Activated CD4-positive, alpha-beta T cell treated with anti-CD3 and anti-CD28 coated beads, Interleukin-2, Interleukin-6, amounts not matched to agents 100 ng/mL and 50 ng/mL, durations not matched to agents 16 hours and 8 hours (primary cell): ENCODE data around the gene SNX21.
"Not testable (repeated sequence)": the region's sequence is repeated elsewhere in the genome, so short reads cannot be mapped to it uniquely, and the experiment has no call there.

Experiments used
- DNase-seq: peaks from one replicate; pipeline ENCODE4 v3.0.0-alpha.2; 2020

Gene SNX21, protein sequence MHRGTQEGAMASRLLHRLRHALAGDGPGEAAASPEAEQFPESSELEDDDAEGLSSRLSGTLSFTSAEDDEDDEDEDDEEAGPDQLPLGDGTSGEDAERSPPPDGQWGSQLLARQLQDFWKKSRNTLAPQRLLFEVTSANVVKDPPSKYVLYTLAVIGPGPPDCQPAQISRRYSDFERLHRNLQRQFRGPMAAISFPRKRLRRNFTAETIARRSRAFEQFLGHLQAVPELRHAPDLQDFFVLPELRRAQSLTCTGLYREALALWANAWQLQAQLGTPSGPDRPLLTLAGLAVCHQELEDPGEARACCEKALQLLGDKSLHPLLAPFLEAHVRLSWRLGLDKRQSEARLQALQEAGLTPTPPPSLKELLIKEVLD

DNA sequence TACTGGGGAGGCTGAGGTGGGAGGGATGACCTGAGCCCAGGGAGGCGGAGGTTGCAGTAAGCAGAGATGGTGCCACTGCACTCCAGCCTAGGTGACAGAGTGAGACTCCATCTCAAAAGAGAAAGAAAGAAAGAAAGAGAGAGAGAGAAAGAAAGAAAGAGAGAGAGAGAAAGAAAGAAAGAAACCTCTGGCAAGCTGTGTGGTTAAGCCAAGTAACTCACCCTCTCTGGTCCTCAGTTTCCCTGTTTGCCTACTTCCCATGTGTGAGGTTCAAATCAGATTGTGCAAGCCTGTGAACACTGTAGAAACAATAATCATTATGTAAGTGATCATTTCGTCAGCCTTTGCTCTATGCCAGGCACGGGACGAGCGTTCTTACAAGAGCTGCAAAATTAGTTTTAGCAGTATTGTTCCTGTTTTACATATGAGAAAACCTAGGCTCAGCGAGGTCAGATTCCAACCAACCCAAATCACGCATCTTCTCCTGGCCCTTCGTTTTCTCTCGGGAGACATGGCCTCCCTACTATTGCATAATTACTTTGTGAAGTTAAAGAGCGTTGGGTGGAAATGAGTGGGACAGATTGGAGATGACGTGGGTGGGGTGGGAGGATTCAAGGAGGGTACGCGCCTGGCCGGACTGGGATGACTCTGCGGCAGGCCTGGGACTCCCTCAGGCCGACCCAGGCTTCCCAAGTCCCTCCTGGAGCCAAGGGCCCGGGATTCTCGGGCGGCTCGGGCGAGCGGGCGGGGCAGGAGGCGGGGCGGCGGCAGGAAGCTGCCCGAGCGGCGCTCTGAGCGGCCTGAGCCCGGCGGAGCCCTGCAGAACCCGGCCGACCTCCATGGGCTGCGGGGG lies at the start of gene SNX21:
Gene SNX21 (plus strand): TSS at position 770 of the 853 bp plus-strand sequence. CDS start 121 bp downstream, outside the sequence.
- DNase-seq, result peak; percentile 57

DNA sequence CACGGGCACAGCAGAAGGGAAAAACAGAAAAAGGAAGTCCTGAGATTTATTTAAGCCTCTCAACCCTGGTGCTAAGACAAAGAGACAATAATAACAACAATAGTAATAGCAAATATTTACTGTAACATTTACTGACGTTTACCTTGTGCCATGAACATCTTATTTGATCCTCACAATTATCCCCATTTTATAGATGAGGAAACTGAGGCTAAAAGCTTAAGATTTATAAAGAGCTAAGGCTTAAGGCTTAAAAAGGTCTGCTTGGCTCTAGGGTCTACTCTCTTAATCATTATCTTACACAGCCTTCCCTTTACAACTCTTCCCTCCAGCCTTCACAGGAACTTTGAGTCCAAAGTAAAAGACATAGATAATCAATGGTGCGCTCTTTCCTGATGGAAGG lies 45.2 kb upstream of the SNX21 start:
- no peak for DNase-seq

DNA sequence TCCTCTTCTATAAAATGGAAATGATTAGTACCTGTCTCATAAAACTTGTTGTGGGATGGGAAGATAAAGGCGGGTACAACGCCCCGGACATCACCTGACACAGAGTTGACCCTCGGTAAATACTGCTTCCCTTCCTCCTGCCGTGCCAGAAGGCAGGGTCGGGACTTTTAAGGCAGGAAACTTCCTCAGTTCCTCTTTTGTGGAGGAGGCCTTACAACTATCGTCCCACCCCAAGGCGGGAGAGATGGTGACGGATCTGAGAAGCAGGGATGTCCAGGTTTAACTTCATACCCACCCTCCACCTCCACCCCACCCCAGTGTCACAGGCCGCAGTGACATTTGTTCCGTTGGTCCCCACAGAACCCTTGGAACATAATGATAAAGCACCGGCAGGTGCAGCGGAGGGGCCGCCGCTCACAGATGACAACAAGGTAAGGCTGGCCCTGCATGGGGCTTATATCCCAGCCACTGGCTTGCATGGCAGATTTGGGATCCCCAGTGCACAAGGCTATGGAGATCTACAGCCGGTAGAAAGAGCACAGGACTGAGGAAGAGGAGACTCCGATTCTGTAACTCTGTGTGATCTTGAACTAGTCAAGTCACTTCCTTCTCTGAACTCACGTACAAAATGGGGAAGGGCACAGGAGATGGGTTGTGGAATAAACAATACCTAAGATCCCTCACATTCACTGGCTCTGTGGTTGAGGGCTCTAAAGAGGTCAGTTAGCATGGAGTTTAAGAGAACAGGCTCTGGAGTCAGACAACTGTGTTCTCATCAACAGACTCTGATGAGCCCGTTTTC lies 41.1 kb upstream of the SNX21 start:
- no peak for DNase-seq

DNA sequence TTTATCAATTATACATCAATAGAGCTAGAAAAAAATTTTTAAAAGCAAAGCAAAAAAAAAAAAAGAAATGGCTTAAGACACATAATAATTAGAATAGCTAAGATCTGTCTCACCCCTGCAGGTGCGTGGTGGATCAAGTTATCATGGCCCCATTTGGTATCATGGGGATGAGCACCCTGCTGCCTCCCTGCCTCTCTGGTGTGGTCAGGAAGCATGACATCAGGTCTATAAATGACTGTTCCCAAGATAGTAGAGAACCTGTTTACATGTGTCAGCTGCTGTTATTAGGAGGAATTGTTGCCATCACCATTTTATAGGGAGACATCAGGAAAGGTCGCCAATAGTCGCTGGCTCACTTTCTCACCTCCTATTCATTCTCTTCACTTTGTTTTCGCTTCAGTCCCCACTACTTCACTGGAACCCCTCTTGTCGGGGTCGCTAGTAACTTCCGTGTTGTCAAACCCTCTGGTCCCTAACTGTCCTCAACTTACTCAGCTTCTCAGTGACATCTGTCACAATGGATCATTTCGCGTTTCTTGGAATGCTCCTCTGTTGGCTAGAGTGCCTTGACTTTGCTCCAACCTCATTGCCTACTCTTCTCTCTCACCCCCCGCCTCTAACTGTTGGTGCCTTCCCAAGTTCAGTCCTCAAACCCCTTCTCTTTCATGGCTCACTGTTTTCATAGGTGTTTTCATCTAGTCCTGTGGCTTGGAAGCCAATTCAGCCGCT lies 37.1 kb upstream of the SNX21 start:
- peak; percentile 28 for DNase-seq

DNA sequence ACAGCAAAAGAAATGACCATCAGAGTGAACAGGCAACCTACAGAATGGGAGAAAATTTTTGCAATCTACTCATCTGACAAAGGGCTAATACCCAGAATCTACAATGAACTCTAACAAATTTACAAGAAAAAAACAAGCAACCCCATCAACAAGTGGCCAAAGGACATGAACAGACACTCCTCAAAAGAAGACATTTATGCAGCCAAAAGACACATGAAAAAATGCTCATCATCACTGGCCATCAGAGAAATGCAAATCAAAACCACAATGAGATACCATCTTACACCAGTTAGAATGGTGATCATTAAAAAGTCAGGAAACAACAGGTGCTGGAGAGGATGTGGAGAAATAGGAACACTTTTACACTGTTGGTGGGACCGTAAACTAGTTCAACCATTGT lies 36.1 kb upstream of the SNX21 start:
- DNase-seq, result not testable (repeated sequence)

DNA sequence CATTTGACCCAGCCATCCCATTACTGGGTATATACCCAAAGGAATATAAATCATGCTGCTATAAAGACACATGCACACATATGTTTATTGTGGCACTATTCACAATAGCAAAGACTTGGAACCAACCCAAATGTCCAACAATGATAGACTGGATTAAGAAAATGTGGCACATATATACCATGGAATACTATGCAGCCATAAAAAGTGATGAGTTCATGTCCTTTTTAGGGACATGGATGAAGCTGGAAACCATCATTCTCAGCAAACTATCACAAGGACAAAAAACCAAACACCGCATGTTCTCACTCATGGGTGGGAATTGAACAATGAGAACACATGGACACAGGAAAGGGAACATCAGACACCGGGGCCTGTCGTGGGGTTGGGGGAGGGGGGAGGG lies 35.6 kb upstream of the SNX21 start:
- not testable (repeated sequence) for DNase-seq

DNA sequence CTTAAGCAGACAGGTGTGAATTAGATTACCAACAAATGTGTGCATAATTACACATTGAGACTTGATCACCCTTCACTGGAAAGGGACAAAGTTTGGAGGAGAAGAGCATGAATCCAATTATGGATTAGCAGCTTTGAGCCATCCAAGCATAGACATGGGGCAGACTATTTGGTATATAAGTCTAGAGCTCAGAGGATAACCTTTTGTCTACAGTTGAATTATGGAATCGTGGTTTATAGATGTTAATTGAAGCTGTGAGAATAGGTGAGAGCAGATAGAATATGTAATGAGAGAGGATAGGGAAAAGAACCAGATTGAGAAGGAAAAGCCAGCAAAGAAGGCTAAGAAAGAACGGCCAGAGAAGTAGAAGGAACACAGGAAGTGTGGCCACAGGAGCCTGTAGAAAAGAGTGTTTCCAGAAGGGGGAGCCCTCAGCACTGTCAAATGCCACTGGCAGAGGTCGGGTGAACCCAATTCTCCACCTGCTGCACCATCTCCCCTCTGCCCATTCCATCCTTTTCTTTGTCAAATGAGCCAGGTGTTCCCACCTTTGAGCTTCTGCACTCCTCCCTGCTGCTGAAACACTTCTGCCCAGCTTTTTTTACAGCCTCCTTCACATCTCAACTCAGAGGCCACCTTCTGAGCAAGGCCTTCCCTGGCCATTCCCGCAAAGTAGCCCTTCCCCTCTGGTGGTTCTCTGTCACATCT lies 34.5 kb upstream of the SNX21 start:
- DNase-seq, result peak; percentile 80

DNA sequence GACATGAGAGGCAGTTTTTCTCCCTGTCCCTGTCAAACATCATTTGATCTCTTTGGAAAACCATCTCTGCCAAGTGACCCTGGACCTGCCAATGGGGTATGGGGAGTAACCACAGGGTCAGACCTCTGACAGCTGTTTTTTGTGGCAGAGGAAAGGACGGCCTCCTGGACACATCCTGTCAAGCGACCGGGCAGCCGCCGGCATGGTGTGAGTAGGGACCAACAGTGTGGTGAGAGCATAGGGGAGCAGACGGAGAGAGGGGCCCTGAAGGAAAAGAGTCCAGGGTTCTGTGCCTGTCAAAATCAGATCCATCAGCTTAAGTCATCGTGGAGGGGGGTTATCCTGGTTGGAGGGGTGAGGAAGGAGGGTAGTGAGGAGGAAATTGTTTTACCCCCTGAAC lies 31.7 kb upstream of the SNX21 start:
- DNase-seq, result no peak

DNA sequence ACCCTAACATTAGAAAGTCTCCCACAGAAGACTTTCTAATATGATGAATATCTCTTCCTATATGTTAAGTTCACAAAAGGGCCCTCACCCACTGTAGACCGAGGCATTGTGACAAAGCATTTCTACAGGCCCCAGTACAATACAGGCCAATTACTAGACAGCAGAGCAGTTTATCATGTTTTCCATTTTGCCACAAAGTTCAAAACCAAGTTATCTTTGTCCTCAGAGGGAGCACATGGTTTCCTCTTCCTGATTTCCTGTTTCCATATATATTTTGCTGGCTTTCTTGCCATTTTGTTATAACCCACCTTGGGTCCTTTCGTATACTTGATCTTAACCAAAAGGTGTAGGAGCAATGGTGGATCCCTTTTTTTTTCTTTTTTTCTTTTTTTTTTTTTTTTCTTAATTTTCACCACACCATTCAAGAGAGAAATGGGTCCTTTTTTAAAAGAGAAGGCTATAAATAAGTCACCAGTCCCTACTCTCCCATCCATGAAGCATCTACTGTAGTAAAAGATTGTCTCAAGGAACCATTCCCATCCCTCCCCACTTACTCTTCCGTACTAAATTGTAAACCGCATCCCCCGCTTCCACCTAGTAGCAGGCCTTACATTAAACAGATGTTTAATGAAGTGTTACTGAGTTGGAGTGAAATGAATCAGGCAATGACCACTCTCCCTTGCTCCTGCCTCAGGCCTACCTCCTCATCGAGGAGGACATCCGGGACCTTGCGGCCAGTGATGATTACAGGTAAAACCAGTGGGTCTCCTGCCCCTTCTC lies 23.2 kb upstream of the SNX21 start:
- DNase-seq, result no peak

DNA sequence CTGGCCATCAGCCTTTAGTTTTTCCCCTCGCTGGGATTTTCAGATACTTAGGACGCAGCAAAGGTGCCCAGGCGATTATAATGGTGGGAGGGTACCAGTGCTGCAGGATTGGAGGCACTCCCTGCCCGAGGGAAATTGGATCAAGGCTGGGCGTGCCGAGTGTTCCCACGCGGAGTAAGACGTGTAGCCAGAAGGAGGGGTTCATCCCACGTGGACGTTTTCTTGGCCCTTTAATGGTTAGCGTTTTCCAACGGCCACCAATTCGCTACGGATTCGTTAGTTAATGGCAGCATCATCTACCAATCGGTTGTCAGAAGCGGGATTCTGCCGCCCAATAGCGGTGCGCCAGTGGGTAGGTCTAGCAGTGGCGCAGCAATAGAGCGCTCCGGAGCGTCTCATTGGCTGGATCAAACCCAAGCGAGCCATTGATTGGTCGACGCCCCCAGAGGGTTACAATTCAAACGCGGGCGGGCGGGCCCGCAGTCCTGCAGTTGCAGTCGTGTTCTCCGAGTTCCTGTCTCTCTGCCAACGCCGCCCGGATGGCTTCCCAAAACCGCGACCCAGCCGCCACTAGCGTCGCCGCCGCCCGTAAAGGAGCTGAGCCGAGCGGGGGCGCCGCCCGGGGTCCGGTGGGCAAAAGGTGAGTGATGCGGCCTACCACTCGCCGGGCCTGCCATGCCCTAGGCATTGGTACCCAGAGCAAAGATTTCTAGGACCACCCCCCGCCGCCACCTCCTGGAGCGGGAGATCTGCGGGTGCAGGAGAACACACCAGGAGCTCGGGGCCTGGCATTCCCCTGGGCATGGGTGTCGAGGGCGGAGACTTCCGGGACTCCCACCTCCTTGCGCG lies 21.2 kb upstream of the SNX21 start, which contains the start of gene UBE2C:
Gene UBE2C (plus strand): TSS at position 488 of the 849 bp plus-strand sequence. CDS start 52 bp downstream, at position 540.
- DNase-seq, result peak; percentile 99

DNA sequence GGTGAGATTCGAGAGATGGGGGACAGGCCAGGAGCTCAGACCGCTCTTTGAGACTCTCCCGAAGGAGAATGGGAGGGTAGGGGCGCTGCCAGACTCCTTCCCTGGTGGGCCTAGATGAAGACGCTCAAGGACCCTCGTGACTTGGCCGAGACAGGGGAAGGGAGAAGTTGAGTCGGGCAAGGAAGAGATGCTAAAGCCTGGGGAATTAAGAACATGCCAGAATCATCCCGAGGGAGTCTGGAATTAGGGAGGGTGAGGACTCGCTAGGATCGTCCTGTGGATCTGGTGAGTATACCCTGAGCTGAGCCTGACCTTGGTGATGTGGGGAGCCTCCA lies 20.6 kb upstream of the SNX21 start:
- no peak for DNase-seq

DNA sequence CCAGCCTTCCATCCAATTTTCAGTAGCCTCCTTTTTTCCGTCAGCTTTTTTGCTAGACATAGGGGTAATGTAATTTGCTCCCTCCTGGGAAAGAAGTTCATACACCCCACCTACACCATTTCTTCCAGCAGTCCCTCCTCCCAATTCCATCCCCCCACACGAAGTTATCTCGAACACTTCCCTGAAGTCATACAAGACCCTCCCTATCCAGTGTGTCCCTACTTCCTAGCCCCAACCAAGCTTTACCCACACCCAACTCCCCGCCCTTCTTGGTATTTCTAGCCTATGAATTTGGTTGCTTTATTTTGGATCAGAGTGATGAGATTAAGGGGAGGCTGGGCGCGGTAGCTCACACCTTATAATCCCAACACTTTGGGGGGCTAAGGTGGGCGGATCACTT lies 20.1 kb upstream of the SNX21 start:
- DNase-seq, result no peak

DNA sequence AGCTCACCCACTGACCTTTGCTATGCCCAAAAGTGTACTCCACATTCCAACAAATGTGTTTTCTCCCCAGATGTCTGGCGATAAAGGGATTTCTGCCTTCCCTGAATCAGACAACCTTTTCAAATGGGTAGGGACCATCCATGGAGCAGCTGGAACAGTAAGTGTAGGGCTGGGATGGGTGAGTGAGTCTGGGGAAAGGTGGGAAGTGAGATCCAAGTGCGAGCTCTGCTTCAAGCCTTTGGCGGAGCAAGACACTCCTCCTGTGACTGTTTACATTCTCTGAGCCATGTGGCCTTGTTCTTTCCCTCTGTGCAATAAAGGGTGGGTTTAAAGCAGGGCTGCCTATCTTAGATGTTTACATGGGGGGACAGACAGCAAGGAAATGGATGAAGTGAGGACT lies 19.3 kb upstream of the SNX21 start:
- no peak for DNase-seq

DNA sequence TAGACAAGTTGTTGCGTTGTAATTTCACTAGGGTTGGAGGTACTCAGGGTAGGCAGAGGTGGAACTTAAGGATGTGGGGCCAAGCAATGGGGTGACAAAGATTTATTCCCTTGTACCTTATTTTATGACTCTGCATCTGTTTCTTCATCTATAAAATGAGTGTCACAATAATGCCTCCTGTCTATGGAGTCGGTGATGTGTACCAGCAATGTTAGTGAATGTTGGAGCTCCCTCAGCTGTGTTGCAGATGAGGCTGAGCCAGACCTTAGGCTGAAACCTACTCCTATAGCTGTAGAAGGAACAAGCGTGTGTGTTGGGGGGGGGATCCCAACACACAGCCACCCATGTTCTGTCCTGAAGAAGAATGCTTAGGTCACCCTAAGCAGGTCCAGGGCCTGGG lies 16.6 kb upstream of the SNX21 start:
- DNase-seq, result no peak

DNA sequence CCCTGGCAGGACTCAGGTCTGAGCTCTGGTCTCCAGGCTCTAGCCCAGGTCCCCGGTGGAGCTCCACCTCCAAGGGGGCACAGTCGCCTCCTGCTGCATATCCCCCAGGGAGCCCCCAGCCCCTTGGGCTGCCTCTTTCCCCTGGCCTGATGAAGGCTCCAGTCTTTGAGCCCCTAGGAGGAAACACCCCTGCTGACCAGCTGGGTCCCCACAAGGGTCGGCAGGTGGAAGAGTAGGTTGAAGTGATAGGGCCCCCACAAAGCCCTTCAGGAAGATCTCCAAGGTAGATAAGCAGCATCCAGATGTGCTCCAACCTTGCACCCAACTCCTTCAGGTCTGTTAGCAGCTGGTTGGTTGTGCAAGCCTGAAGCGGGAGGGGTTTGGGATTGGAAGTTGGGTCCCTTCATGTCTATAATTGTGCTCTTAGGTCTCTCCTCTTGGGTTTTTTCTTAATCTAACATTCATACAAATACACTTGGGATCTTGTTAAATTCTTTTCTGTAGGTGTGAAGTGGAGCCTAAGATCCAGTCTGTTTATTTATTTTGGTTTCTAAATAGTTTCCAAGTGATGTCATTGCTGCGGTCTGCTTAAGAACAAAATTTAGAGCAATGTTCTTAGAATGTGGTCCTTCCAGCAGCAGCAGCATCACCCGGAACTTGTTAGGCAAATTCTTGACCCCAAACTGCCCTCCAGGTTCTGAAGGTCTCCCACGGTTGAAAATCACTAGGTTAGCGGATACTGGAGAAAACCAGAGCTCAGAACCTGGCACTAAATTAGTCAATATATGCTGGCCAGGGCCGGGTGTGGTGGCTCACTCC lies 16.0 kb upstream of the SNX21 start:
- no peak for DNase-seq

DNA sequence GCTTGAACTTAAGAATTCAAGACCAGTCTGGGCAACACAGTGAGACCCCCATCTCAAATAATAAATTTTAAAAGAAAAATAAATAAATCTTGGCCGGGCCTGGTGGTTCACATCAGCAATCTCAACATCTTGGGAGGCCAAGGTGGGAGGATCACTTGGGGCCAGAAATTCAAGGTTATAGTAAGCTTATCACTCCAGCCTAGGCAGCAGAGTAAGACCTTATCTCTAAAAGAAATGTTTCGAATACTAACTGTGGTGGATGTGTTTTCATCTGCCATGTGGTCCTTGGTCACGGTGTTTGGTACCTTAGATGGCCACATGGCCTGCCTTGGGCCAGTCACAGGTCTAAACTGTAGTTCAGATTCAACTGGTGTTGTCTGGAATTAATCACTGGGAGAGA lies 15.4 kb upstream of the SNX21 start:
- no peak for DNase-seq

DNA sequence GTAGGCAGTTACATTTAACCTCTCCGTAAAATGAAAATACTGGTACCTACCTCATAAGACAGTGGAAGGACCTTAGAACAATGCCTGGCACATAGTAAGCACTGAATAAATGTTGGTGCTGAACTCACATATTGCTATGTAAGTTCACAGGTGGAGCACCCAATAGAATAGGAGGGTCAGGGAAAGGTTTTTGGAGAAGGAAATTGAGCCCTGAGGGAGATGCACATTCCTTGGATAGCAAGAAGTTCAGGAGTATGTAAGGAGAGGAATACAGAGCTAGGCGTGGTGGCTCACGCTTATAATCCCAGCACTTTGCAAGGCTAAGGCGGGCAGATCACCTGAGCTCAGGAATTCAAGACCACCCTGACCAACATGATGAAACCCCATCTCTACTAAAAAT lies 14.1 kb upstream of the SNX21 start:
- no peak for DNase-seq

DNA sequence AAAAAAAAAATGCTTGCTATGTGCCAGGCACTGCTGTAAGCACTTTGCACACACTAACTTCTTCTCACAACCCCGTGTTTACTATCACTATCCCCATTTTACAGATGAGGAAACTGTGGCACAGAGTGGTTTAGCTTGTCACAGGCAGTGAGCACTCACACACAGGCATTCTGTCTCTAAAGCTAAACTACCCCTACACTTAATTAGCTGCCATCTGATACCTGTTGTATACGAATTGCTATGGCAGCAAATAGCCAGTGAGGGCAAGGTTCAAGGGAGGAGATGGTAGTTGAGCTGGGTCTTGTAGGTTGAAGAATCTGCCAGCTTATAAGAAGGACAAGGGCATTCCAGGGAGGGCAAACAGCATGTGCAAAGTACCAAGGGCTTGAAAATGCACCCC lies 11.7 kb upstream of the SNX21 start:
- no peak for DNase-seq

DNA sequence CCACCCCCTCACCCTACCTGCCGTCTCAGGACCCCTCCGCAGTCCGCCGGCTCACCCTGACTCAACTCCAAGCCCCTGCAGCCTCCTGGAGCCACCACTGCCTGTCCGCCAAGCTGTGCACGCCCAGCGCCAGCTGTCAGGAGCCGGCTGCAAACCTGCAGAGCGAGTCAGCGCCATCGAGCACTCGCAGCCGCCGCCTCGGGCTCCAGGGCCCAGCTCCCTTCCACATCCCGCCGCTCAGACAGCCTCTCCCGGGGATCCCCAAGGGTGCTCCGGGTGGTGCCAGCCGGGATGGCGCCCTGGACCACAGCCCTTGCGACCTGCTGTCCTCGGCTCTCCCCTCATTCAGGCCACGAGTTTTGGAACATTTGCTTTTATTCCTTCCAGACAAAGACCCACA lies 10.7 kb upstream of the SNX21 start:
- no peak for DNase-seq
